GM18499 (cell line): ENCODE measurements around the gene CLCN2.

Source experiments
- ATAC-seq: cut with Tn5 transposase; IDR thresholded peaks from one replicate; pipeline ENCODE4 v1.9.1; 2021; ENCODE audit warnings: moderate number of reproducible peaks; ENCODE audit not compliant: insufficient read depth, unreplicated experiment

CLCN2 gene

DNA sequence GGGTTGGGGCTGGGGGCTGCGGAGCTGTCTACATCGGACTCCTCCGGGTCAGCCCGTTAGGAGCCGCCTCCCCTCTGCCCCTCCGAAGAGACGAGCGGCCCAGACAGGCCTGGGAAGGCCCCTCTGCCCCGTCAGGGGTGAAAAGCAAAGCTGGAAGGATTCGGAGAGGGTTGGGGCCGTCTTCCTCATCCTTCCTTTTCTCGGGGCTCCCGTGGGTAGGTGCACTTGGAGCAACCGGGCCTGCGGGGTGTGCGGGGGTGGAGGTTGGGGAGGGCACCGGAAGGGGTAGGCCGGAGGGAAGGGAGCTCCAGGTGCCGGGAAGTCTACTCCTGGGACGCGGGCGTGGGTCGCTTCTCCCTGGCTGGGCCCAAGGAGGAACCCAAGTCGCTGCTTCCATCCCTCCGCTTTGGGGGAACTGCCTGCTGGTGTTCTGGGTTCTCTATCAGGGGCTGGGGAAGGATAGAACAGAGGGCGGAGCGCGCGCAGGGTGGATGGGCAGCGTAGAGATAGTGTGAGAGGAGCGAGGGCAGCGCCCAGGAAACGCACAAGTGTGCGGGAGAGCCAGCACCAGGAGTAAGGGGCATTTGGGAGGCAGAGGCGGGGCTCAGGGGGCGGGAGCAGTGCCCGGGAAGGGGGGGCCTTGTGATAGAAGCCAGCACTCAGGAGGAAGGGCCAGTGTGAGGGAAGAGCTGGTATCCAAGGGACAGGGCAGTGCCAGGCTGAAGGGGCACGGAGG lies 695 bp upstream of the CLCN2 start:
- no peak for ATAC-seq

DNA sequence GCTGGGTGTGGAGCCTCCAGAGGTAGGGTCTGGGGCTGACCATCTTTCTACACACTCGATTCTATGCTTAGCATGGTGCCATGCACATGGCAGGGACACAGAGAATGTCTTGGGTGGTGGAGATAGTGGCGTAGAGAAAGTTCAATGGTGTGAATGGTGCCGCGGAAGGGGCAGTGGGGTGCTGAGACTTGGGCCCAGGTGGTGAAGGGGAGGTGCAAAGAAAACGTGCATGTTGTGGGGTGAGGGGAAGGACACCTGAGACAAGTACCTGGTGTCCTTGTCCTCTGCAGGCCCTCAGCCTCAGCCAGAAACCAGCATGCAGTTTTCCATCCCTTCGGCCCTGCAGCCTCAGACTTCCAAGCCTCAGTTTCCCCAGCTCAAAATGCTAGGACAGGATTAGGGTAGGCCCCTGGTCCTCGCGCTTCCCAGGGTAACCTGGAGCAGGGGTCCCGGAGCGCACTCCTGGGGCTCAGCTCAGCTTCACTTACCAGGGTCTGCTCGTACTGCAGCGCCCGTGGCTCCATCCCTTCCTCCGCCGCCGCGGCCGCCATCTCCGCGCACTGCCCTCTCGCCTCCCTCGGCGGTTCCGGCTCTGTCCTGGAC lies 375 bp downstream of the CLCN2 start:
- no peak for ATAC-seq

DNA sequence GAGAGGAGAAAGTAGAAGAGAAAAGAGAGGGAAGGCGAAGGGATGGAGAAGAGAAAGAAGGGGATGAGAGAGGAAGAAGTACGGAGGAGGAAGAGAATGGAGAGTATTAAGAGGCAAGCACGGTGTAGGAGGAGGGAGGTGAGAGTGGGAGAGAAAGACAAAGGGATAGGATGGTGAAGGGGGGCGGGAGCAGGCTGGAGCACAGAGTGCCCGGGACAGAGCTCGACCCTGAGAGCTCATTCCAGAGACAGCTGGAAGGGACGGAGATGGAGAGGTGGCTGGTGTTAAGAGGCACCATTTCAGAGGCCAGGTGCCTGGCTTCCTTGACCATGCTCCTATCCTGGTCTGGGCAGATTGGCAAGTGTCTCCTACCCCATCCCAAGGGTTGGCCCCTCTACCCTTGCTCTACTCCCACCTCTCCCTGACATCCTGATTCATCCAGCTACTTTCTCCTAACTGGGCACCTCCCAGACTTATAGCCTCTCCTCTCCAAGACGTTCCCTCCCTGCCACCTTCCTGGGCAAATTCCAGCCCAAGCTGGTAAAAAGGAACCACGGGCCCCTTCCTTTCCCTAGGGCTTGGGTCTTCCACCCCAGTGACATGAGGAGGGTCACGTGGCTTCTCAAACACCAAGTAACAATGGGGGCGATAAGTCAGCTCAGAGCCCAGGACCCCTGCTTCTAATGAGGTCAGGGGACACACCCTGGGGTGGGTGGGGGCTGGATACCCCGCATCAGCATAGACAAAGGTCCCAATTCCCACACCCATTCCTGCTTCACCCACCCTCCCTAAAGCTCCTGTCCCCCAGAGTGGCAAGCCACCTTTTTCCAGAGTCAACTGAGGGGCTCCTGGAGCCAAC lies 1.1 kb downstream of the CLCN2 start:
- no peak for ATAC-seq

DNA sequence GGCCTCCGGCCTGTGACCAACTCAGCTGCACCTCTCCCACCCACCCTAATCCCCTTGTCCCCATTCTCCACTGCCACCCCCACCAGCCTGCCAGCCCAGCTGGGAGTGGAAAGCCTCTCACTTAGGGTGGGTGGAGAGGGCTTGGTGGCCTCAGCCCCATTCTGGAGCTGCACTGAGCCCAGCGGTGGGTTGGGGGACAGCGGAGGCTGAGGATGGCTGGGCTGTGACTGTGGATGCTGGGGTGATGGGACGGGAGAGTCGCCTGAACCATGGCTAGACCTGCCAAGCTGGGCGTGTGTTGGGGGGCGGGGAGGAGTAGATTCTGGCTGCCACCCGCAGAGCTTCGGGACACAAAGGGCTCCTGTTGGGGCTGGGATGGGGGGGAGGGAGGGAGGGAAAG lies 1.8 kb downstream of the CLCN2 start:
- ATAC-seq: no peak

DNA sequence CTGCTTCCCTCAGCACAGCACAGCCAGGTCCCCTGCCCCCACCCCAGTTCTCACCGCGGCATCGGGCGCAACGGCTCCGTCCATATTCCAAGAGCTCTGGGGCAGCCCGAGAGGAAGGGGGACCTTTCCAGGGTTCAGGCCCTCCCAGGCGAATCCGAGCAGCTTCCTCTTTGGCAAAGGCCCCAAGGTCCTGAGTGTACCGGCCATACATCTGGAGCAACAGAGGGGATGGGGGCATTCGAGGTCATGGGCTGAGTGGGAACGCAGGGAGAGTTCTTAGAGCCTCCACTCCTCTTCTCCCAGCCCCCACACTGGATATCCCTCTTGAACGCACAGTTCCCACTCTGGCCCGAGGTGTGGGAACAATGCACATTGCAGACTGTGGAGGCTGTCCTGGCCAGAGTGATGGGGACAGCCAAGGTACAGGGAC lies 2.5 kb downstream of the CLCN2 start:
- no peak for ATAC-seq

DNA sequence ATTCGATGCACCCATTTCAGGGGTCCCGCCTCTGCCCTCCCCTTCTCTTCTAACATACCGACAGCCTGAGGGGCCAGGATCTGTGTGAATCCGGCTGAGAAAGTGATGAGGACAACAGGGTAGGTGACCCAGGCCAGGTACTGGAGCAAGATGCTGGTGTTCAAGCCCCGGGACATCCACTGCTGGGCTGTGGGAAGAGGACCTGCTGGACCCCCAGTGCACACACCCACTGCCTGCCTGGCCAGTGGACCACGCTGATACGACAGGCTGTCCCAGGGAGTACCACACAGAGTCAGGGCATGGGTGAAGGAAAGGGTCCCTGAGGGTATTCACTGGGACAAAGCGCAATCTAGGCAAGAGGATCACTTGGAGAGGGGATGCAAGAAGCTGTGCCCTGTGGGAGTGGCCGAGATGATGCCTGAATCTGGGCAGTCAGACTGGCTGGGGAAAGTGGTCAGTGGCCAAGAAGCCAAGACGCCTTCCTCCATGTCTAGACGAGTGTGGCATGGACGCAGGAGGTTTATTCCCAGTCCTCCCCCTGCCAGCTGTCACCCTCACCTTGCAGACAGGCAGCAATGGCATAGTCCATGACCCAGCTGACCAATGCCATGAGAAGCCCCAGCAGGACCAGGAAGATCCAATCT lies 3.2 kb downstream of the CLCN2 start:
- ATAC-seq: no peak

DNA sequence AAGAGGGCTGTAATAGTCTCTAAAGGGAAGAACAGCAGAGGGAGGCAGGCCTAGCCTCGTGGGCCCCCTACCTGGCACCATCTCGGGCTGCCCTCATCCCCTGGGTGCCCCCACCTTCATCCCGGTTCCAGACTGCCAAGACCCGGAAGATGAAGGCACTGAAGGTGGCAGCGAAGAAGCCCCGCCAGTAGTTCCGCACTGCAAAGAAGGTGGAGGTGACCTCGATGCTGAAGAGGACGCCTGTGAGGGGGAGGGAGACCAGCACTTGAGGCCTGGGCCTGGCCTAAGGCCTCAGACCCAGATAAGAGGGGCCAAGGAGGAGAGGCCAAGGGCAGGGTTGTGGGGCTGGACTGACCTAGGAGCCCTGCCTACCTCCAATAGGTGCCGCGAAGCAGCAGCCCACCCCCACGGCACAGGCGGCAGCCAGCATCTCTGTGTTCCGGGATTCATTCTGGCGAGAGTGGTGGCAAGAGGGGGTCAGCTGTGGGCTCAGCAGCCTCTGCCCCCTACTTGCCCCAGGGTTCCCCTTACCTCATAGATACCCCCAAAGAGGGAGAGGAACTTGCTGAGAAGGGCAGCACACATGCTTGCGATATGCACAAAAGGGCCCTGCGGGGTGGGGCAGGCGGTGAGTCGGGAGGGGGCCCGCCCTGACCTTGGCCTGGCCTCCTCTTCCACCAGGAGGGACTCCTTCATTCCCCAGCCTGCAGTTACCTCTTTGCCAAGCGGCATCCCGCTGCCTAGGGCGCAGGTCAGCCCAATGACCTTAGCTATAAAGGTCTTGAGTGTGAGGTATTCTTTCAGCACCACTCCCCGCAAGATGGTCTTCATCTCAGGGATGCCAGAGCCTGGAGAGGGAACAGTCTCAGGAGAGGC lies 3.9 kb downstream of the CLCN2 start:
- ATAC-seq: no peak

DNA sequence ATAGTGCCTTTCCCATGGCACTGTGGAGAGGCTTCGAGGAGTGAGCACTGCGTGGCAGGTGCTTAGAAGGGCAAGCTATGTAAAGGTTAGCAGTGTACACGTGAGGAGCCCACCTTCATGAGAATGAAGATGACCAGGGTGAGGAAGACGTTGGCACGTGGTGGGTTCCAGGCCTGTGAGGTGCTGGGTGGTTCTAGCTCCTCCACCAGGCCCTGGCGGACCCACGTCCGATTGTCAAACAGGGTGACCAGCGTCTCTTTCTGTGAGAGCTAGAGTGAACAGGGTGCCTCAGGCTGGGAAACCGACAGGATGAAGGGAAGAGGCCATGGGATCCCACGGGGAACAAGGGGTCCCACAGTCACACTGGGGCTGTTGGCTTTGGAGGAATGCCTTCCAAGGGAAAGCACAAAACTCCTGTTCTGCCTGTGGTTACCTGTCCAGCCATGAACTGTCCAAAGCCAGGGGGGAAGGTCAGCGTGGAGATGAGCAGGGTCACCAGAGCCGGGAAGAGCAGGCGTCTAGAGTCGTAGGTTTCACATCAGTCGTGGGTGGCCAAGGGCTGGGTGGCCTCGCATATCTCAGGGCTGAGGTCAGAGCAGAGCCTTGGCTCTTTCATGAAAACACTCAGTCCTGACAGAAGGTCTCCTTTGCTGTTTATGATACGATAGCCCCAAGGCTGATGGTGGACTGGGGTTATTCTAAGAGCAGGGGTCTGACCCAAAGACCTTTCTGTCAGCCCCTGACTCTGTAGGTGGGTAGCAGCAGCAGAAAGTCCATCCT lies 6.0 kb downstream of the CLCN2 start:
- no peak for ATAC-seq

DNA sequence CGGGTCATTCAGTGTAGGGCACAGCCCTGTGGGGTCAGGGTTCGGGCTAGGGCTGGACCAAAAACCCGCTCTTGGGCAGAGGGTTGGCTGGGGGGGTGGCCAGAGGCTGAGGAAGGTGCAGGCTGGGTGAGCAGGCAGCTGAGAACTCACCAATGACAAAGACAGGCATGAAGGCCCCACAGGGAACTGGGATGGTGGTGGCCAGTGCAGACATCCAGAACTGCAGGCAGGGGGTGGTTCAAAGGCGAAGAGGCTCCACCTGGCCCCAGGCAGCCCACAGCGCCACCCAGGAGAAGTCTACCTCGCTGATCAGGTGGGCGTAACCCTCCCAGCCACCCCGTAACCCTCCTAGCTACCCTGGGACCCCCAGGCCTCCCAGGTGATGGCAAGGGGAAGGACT lies 6.7 kb downstream of the CLCN2 start:
- no peak for ATAC-seq

DNA sequence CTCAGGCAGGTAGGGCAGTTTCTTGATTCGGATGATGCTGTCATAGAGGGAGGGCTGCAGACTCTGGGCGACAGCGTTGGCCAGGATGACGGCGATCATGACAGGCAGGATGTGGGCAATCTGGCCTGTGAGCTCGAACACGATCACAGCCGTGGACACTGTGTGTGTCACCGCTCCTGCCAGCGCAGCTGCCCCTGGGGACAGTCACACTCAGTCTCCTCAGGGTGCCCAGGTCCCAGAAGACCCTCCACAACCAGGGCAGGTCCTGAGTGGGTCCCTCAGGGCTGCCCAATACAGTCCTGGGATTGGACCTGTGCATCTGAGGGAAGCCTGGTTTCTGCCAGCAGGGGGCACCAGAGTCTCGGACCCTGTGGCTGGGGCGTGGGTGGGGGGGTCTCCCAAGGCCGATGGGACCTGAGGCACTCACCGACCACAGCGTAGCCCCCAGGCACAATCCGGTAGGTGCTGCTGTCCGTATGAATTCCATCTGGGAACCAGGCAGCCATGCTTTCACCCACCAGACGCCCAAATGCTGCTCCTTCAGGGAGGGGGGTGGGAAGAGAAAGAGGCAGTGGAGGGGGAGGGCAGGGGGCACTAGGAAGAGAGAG lies 7.2 kb downstream of the CLCN2 start:
- ATAC-seq: no peak

DNA sequence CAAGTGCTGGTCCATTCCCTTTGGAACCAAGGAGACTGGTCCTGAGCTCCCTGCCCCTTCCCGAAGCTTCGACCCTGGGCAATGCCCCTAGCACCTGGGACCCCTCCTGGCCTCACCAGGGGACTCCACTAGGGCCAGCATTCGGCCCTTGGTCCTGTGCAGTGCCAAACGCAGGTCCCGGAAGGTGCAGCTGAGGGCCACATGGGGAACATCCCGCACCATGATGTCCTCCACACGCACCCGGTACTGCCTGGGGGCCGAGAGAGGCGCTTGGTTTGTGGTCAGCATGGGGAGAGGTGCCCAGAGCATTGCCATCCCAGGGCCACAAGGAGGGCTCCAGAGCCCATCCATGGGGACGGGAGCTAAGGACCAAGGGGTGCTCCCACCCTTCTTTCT lies 7.9 kb downstream of the CLCN2 start:
- no peak for ATAC-seq

DNA sequence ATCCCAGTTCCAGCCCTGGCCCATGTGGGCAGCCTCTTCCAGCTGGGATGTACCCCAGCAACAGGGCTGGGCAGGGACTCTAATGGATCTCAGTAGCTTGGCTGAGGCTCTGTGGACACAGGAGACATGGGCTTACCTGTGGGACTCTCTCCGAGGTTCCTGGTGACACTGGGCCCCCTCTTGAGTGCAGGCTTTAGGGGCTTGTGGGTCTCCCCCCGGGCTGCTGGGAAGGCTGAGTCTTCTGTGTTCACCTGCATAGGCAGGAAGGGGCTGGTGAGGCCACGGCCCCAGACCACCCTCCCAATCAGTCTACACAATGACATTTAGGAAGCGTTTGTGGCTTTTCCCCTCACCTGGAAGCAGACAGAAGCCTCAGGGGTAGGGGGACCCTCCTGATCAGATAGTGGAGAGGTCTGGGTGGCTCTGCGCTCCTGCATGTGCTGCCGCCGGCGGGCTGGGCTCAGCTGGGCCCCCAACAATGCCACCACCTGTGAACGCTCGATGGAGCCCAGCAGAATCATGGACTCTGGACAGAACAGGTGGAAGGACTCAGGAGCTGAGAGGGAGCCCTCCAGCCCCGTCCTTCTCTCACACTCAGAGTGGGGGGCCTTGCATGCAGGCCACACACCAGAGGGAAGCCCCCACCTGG lies 8.4 kb downstream of the CLCN2 start:
- ATAC-seq: no peak

DNA sequence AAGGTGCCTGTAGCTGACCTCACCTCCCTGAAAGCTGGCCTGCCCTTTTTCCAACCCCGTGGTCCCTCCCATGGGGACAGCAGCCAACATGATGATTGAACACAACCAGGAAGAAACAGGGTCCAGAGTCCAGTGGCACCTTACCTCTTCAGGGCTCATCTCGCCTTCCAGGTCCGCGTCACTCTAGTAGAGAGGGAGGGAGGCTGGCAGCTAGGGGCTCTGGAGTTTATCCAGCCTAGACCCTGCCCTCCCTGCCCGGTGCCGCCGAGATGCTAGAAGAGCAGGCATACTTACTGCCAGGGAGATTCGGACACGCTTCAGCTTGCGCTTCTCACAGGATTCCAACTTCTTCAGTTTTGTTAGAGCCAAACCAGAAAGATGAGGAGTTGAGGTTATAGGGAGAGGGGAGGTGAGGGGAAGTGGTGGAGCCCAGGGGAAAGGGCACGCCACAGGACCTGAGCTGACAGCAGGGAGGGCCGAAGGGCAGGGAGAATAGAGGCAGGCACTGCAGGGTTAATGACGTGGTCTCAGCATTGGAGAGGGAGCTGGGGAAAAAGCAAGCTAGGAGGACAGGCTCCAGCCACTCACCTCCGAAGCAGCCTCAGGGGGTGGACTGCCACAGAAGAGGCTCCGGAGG lies 9.1 kb downstream of the CLCN2 start:
- ATAC-seq: no peak

DNA sequence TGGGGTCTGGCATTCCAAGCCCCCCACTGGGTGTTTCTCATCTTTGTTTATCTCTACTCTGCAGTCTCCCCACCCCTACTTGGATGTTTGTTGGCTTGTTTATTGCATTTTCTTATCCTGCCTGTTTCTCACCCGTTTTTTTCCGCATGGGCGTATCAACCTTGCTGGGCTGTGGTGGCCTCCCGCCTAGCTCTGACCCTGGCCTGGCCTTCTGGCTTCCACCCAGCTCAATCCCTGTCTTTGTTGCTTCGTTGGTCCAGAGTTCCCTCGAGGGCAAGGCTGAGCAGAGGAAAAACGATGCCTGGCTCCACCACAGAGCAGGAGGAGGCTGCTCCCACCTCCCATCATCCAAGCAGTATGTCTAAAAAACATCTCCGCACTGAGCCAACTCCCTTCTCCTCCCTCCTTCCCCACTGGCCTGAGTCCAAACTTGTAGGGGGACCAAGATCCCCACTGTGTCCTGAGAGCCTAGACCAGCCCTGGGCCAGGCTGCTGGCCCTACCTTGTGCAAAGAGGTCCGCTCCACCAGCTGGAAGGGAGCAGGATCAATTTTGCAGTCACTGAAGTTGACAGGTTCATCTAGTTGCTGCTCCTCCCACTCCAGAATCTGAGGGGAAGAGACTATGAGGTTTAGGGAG lies 9.8 kb downstream of the CLCN2 start:
- ATAC-seq: no peak

DNA sequence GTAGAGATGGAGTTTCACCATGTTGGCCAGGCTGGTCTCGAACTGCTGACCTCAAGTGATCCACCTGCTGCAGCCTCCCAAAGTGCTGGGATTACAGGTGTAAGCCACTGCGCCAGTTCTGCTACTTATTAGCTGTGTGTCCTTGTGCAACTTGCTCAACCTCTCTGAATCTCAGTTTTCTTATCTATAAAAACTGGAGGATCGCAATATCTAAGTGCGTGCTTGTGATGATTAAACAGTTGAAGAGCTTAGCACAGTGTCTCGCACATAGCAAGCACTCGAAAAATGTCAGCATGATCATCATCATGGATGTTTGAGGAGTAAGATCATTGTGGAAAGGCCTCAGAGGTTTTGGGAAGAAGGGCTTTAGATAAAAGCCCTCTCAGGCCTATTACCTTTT lies 10.8 kb downstream of the CLCN2 start:
- no peak for ATAC-seq

DNA sequence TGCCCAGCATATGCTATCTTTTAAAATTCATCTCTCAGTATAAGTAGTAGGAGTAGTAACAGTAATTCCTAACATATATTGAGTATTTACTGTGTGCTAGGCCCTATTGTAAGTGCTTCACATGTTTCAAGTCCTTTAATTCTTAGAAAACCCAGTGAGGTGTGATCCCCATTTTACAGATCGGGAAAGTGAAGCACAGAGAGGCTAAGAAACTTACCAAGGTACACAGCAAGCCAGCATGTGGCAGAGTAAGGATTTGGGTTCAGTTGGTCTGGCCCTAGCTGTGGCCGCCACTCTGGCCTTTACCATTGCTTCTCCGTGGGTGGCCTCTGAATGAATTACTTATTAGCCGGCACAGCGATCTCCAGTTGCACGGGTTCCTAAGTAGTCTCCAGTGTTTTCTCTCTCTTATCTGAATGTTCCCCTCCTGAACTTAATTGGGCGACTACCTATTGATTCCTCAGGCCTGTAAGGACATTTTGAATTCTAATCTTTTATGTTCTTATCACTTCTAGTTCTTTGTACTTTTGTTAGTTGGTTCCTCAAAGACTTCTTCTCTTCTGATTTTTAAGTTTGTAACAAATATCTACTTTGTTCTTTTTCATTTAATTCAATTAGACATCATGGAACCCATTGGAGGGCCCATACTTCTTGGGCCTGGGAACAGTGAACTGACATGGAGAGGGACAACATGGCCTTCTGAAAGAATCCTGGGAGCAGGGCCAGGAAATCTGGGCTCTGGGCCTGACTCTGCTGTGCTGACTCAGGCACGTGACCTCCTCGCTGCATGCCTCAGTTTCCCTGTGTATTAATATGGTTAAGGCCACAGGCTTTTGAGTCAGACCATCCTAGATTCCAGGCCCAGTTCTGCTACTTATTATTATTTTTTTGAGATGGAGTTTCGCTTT lies 11.6 kb downstream of the CLCN2 start:
- no peak for ATAC-seq

DNA sequence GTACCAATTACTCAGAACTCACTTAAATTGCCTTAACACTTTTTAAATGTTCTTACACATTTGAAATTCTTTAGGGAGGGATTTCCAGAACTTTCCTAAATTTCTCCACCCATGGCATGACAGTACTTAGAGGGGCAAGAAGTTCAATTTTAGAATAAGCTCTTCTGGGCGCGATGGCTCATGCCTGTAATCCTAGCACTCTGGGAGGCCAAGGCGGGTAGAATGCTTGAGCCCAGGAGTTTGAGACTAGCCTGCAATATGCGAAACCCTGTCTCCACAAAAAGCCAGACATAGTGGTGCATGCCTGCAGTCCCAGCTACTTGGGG lies 13.4 kb downstream of the CLCN2 start:
- no peak for ATAC-seq
